ENCODE measurements around the gene ARHGAP23. TPM values are rescaled to one million over a fixed set of nuclear protein-coding genes. Genes with fewer than 3 reads are reported as not detected.

Gene ARHGAP23
- total RNA-seq, 1 experiment from 2014 or later, result 97.9 TPM

- peaks cover 3% of the 10 kb centered on the region for H3K23me2 ChIP-seq (ENCODE audit: insufficient read length, low read depth, low read length, poor library complexity, severe bottlenecking)
- peaks cover 11% of the 10 kb centered on the region; the same call in 1 of the 2 replicates for H3K4me1 ChIP-seq (ENCODE audit: insufficient read depth, low read length)
- no peak overlapping the region for H3K9ac ChIP-seq (ENCODE audit: extremely low read depth, insufficient read length, low read length)
- no peak overlapping the region for H3K56ac ChIP-seq (ENCODE audit: insufficient read length, low read depth, low read length)
- no peak overlapping the region for H4K91ac ChIP-seq (ENCODE audit: insufficient read length, low read depth, low read length)
- H2AK5ac ChIP-seq (ENCODE audit: insufficient read length, low read length), result no peak overlapping the region
- peak overlapping the region in 2 of 3 experiments; percentile 83 to 94; a peak in 4 of 7 replicates for H3K27ac Mint-ChIP-seq
- H4K20me1 ChIP-seq (ENCODE audit: control insufficient read depth, insufficient read depth, insufficient read length), result no peaks in the 10 kb centered on the region
- H3K4me3 Mint-ChIP-seq, result no peak overlapping the region
- DNase-seq, result peak; percentile 68
- peaks cover 4% of the 10 kb centered on the region; the same call in 1 of the 2 replicates for H3K27me3 Mint-ChIP-seq (ENCODE audit: low read depth)
- H3K79me1 ChIP-seq (ENCODE audit: insufficient read depth, low read depth, low read length, poor library complexity, severe bottlenecking), result no peaks in the 10 kb centered on the region
- no peak overlapping the region for H3K4ac ChIP-seq (ENCODE audit: low read depth, low read length)
- no peak overlapping the region for H3K23ac ChIP-seq (ENCODE audit: insufficient read length, low read depth, low read length)
- no peak overlapping the region for H3T11ph ChIP-seq (ENCODE audit: low read length)
- H2BK20ac ChIP-seq (ENCODE audit: low read depth, low read length, poor library complexity, severe bottlenecking), result no peak overlapping the region
- no peak overlapping the region for H4K8ac ChIP-seq (replicated peaks; ENCODE audit: insufficient read length, low read depth, low read length)
- no peaks in the 10 kb centered on the region for H3K79me2 ChIP-seq (ENCODE audit: insufficient read depth, low read length)
- no peaks in the 10 kb centered on the region for H3K9me3 Mint-ChIP-seq
- H2AFZ ChIP-seq (ENCODE audit: low read length), result no peak overlapping the region
- H3K4me2 ChIP-seq (ENCODE audit: insufficient read depth, insufficient read length, low read length), result no peak overlapping the region
- peak; percentile 54; the same call in 2 of the 3 replicates for TF ChIP-seq CTCF (conservative IDR thresholded peaks at IDR 0.05)
- no CpG with 5 or more reads among the region's 5 CpGs for WGBS (ENCODE audit: extremely low coverage, insufficient read length, low lambda C conversion rate)
- H3K36me3 Mint-ChIP-seq (ENCODE audit: insufficient read depth in 1 of 3, low read depth in 3 of 3), result peaks cover 22 to 42% (median 28%) of the 10 kb centered on the region in 3 experiments; a peak in 6 of 7 replicates
- H3K4me1 Mint-ChIP-seq, result peaks cover 28 to 30% of the 10 kb centered on the region in 2 experiments
- H3K14ac ChIP-seq (ENCODE audit: insufficient read depth, low read length), result no peak overlapping the region; the same call in 1 of the 2 replicates
- no peak overlapping the region for H2BK120ac ChIP-seq (ENCODE audit: low read depth, low read length, poor library complexity, severe bottlenecking)
- H3K18ac ChIP-seq (ENCODE audit: insufficient read length, low read depth, low read length), result no peak overlapping the region
- H2BK15ac ChIP-seq (ENCODE audit: low read depth, low read length), result no peak overlapping the region
- no peak overlapping the region for H2BK12ac ChIP-seq (ENCODE audit: insufficient read length, low read depth, low read length)
- no peaks in the 10 kb centered on the region for H3K9me3 ChIP-seq (ENCODE audit: control insufficient read depth, low read depth, low read length)
- H4K5ac ChIP-seq (ENCODE audit: insufficient read length, low read depth, low read length), result no peak overlapping the region
- H3K27ac ChIP-seq (ENCODE audit: insufficient read length, low read depth, low read length), result no peak overlapping the region
- no peaks in the 10 kb centered on the region for H3K27me3 ChIP-seq (ENCODE audit: insufficient read depth, low read length)
- no peak overlapping the region for H2BK5ac ChIP-seq (ENCODE audit: insufficient read length, low read length)
Measured at GRCh38 chr17:38402897-38403296, 25.4 kb upstream of the ARHGAP23 start.
